Measurements from ENCODE around the gene KHK. TPM values are rescaled to one million over a fixed set of nuclear protein-coding genes. Genes with fewer than 3 reads are reported as not detected.

KHK gene
- total and polyA plus RNA-seq, 2 experiments from 2014 or later = 0.51 TPM; not detected in 1

GRCh38 chr2:27131429-27131828, 44.9 kb downstream of the KHK start:
- TF ChIP-seq EZH2phosphoT487 (IDR thresholded peaks at IDR 0.05; ENCODE audit: insufficient read depth, low read depth) (no peak), EZH2 (IDR thresholded peaks at IDR 0.05; ENCODE audit: insufficient read depth, poor library complexity, severe bottlenecking) (no peak)
- H3F3A ChIP-seq (ENCODE audit: insufficient read depth) = no peaks in the 10 kb centered on the region
- H2AFZ ChIP-seq = no peak overlapping the region
- no peaks in the 10 kb centered on the region for H4K20me1 ChIP-seq (ENCODE audit: insufficient read depth)
- no peak overlapping the region for H3K9ac ChIP-seq
- peaks cover 20% of the 10 kb centered on the region for H3K79me2 ChIP-seq (ENCODE audit: insufficient read depth)
- no peak for DNase-seq
- in situ Hi-C loops (cut with MboI) = no loop called here
- WGBS, 2 experiments (ENCODE audit: low coverage in 1 of 2, low lambda C conversion rate in 2 of 2, missing lambda C conversion rate in 2 of 2) = 83 to 85% methylated on average over 11 of the region's 11 CpGs
- H3K9me3 ChIP-seq (ENCODE audit: low read depth) = no peaks in the 10 kb centered on the region
- H3K27ac ChIP-seq = no peak overlapping the region
- H3K4me1 ChIP-seq (ENCODE audit: insufficient read depth) = peaks cover 11% of the 10 kb centered on the region; the same call in 1 of the 2 replicates
- no peak overlapping the region for H3K4me3 ChIP-seq
- no peaks in the 10 kb centered on the region for H3K27me3 ChIP-seq (replicated peaks; ENCODE audit: insufficient read depth)
- H3K4me2 ChIP-seq (ENCODE audit: unreplicated experiment) = no peak overlapping the region
- no peaks in the 10 kb centered on the region for H3K9me2 ChIP-seq (ENCODE audit: insufficient read depth)
- no peaks in the 10 kb centered on the region for H3K36me3 ChIP-seq (ENCODE audit: low read depth)

GRCh38 chr2:27133195-27133875, 46.8 kb downstream of the KHK start:
- Histone ChIP-seq H3K9ac (peak overlapping the region; percentile 88), H3K79me2 (ENCODE audit: insufficient read depth) (peaks cover 20% of the 10 kb centered on the region), H3K4me2 (ENCODE audit: unreplicated experiment) (peak overlapping the region; percentile 90), H3K27me3 (replicated peaks; ENCODE audit: insufficient read depth) (no peaks in the 10 kb centered on the region), H3K9me2 (ENCODE audit: insufficient read depth) (no peaks in the 10 kb centered on the region), H3K9me3 (ENCODE audit: low read depth) (no peaks in the 10 kb centered on the region), H3K27ac (peak overlapping the region; percentile 59; the same call in 1 of the 2 replicates), H4K20me1 (ENCODE audit: insufficient read depth) (no peaks in the 10 kb centered on the region), H3K4me3 (peak overlapping the region; percentile 96), H3F3A (ENCODE audit: insufficient read depth) (no peaks in the 10 kb centered on the region), H2AFZ (peak overlapping the region; percentile 95), H3K4me1 (ENCODE audit: insufficient read depth) (peaks cover 11% of the 10 kb centered on the region; the same call in 1 of the 2 replicates), H3K36me3 (ENCODE audit: low read depth) (no peaks in the 10 kb centered on the region)
- TF ChIP-seq EZH2phosphoT487 (IDR thresholded peaks at IDR 0.05; ENCODE audit: insufficient read depth, low read depth) (no peak), EZH2 (IDR thresholded peaks at IDR 0.05; ENCODE audit: insufficient read depth, poor library complexity, severe bottlenecking) (no peak)
- WGBS, 2 experiments (ENCODE audit: low coverage in 1 of 2, low lambda C conversion rate in 2 of 2, missing lambda C conversion rate in 2 of 2) = 25 to 29% methylated on average over 14 of the region's 14 CpGs
- DNase-seq = peak; percentile 41
- in situ Hi-C loops (cut with MboI) = no loop called here

GRCh38 chr2:27133905-27134780, 47.6 kb downstream of the KHK start, which contains the start of gene PREB:
Gene PREB, minus strand, starts transcription at chr2:27134636. Its CDS starts 215 bp downstream, at chr2:27134421.
- in situ Hi-C loops (cut with MboI) = no loop called here
- H3K27ac ChIP-seq = peak within 1 kb of the TSS; percentile 59
- WGBS, 2 experiments (ENCODE audit: low coverage in 1 of 2, low lambda C conversion rate in 2 of 2, missing lambda C conversion rate in 2 of 2) = 1 to 2% methylated on average over 65 to 74 of the region's 86 CpGs
- peak within 1 kb of the TSS; percentile 90 for H3K4me2 ChIP-seq (ENCODE audit: unreplicated experiment)
- H3F3A ChIP-seq (ENCODE audit: insufficient read depth) = no peaks in the 10 kb centered on the region
- H2AFZ ChIP-seq = peak within 1 kb of the TSS; percentile 95
- no peak for TF ChIP-seq EZH2phosphoT487 (IDR thresholded peaks at IDR 0.05; ENCODE audit: insufficient read depth, low read depth)
- TF ChIP-seq EZH2 (IDR thresholded peaks at IDR 0.05; ENCODE audit: insufficient read depth, poor library complexity, severe bottlenecking) = no peak
- H4K20me1 ChIP-seq (ENCODE audit: insufficient read depth) = no peaks in the 10 kb centered on the region
- H3K79me2 ChIP-seq (ENCODE audit: insufficient read depth) = peaks cover 20% of the 10 kb centered on the region
- peaks cover 11% of the 10 kb centered on the region; the same call in 1 of the 2 replicates for H3K4me1 ChIP-seq (ENCODE audit: insufficient read depth)
- peak within 1 kb of the TSS; percentile 88 for H3K9ac ChIP-seq
- H3K4me3 ChIP-seq = peak within 1 kb of the TSS; percentile 96
- DNase-seq = peak; percentile 99
- no peaks in the 10 kb centered on the region for H3K9me2 ChIP-seq (ENCODE audit: insufficient read depth)
- no peaks in the 10 kb centered on the region for H3K9me3 ChIP-seq (ENCODE audit: low read depth)
- H3K27me3 ChIP-seq (replicated peaks; ENCODE audit: insufficient read depth) = no peaks in the 10 kb centered on the region
- no peaks in the 10 kb centered on the region for H3K36me3 ChIP-seq (ENCODE audit: low read depth)

GRCh38 chr2:27134781-27135477, 48.4 kb downstream of the KHK start:
- Histone ChIP-seq H3K4me2 (ENCODE audit: unreplicated experiment) (no peak overlapping the region), H3K4me3 (peak overlapping the region; percentile 96), H3K27ac (no peak overlapping the region), H3K79me2 (ENCODE audit: insufficient read depth) (peaks cover 20% of the 10 kb centered on the region), H3K27me3 (replicated peaks; ENCODE audit: insufficient read depth) (no peaks in the 10 kb centered on the region), H3K9me3 (ENCODE audit: low read depth) (no peaks in the 10 kb centered on the region), H2AFZ (peak overlapping the region; percentile 95), H3K9ac (0 out of 2 replicates have a peak overlapping the region, but pooled peaks have one; percentile 33), H4K20me1 (ENCODE audit: insufficient read depth) (no peaks in the 10 kb centered on the region), H3K9me2 (ENCODE audit: insufficient read depth) (no peaks in the 10 kb centered on the region), H3K4me1 (ENCODE audit: insufficient read depth) (peaks cover 11% of the 10 kb centered on the region; the same call in 1 of the 2 replicates), H3K36me3 (ENCODE audit: low read depth) (no peaks in the 10 kb centered on the region), H3F3A (ENCODE audit: insufficient read depth) (no peaks in the 10 kb centered on the region)
- TF ChIP-seq EZH2phosphoT487 (IDR thresholded peaks at IDR 0.05; ENCODE audit: insufficient read depth, low read depth) (no peak), EZH2 (IDR thresholded peaks at IDR 0.05; ENCODE audit: insufficient read depth, poor library complexity, severe bottlenecking) (no peak)
- WGBS, 2 experiments (ENCODE audit: low coverage in 1 of 2, low lambda C conversion rate in 2 of 2, missing lambda C conversion rate in 2 of 2) = 53 to 55% methylated on average over 33 of the region's 33 CpGs
- DNase-seq = no peak
- in situ Hi-C loops (cut with MboI) = no loop called here
